ENCODE measurements around the gene MAML3. TPM values are rescaled to one million over a fixed set of nuclear protein-coding genes. Genes with fewer than 3 reads are reported as not detected.

MAML3 gene
- total and polyA plus RNA-seq, 2 of the 13 experiments (the other 11 are each of a cell fraction or from before 2014, with no cell fraction given): 0.05 to 0.13 TPM

- Histone ChIP-seq H3K4me3 (replicated peaks in 1 of 3; ENCODE audit: insufficient read depth in 1 of 3, low read depth in 2 of 3, low read length in 3 of 3) (no peak overlapping the region), H3K9me3 (ENCODE audit: low read length) (no peaks in the 10 kb centered on the region), H3K27ac (ENCODE audit: extremely low read length, insufficient read depth, low read length) (no peak overlapping the region), H3K27me3 (ENCODE audit: control insufficient read depth in 1 of 2, insufficient read depth in 2 of 2, low read length in 2 of 2) (peaks cover 0 to 9% of the 10 kb centered on the region in 2 experiments; a peak in 1 of 5 replicates), H3K79me2 (ENCODE audit: insufficient read depth, low read length) (no peaks in the 10 kb centered on the region), H4K20me1 (ENCODE audit: insufficient read depth, low read length) (no peaks in the 10 kb centered on the region), H3K36me3 (replicated peaks in 1 of 2; ENCODE audit: control insufficient read depth in 1 of 2, insufficient read depth in 2 of 2, low read length in 2 of 2) (no peaks in the 10 kb centered on the region), H2AFZ (ENCODE audit: low read length) (no peak overlapping the region), H3K4me1 (ENCODE audit: insufficient read depth, low read length) (no peaks in the 10 kb centered on the region), H3K4me2 (ENCODE audit: low read depth, low read length) (no peak overlapping the region), H3K9ac (ENCODE audit: insufficient read depth, low read depth, low read length) (no peak overlapping the region)
- in situ Hi-C loops (cut with HindIII; ENCODE audit: extremely low pct_ligation_motif_present, low pct_unique_long_range_greater_than_20kb) (no loop called here), intact Hi-C loops (cut with micrococcal nuclease; ENCODE audit: unreplicated experiment) (no loop called here)
- ATAC-seq (no peak; the same call in 2 of the 3 replicates), DNase-seq (ENCODE audit: low spot score) (no peak), FAIRE-seq (no peak)
- CTCF ChIA-PET (ENCODE audit: low intra/inter-chr PET ratio, low total read pairs): no interaction called here
- WGBS (ENCODE audit: low lambda C conversion rate): 41% methylated on average over 2 of the region's 2 CpGs
- BruUV-seq (replicated peaks): no TSS peak
- TF ChIP-seq TOPORS (CRISPR knock-in tag; IDR thresholded peaks at IDR 0.05): no peak
- no peak for TF ChIP-seq ZBTB46 (CRISPR knock-in tag; IDR thresholded peaks at IDR 0.05; ENCODE audit: borderline replicate concordance)
- TF ChIP-seq ZNF232 (CRISPR knock-in tag; IDR thresholded peaks at IDR 0.05; ENCODE audit: borderline replicate concordance): no peak
- TF ChIP-seq ZNF800 (CRISPR knock-in tag; IDR thresholded peaks at IDR 0.05): no peak
- TF ChIP-seq ZNF687 (CRISPR knock-in tag; IDR thresholded peaks at IDR 0.05): no peak
- TF ChIP-seq ZNF644 (CRISPR knock-in tag; IDR thresholded peaks at IDR 0.05; ENCODE audit: low read depth): no peak
- no peak for TF ChIP-seq ZNF143 (CRISPR knock-in tag; IDR thresholded peaks at IDR 0.05)
- TF ChIP-seq USF2 (IDR thresholded peaks at IDR 0.05; ENCODE audit: low read depth, low read length): no peak
- TF ChIP-seq USF2 (CRISPR knock-in tag; IDR thresholded peaks at IDR 0.05; ENCODE audit: borderline replicate concordance): no peak
- no peak for TF ChIP-seq STAT5B (CRISPR knock-in tag; IDR thresholded peaks at IDR 0.05)
- POLR2A ChIA-PET: no interaction called here
Observed at GRCh38 chr4:139900964-139901376, 253.0 kb downstream of the MAML3 start.

Data from HepG2 (cell line).